HS-5 (cell line): Measurements from ENCODE around the gene PXK.
"Not testable (repeated sequence)": the region's sequence is repeated elsewhere in the genome, so short reads cannot be mapped to it uniquely, and the experiment has no call there.

Experiments
- DNase-seq: peaks from one replicate; pipeline ENCODE4 v3.0.0-alpha.2; 2012; ENCODE audit warnings: low read depth

PXK gene

DNA sequence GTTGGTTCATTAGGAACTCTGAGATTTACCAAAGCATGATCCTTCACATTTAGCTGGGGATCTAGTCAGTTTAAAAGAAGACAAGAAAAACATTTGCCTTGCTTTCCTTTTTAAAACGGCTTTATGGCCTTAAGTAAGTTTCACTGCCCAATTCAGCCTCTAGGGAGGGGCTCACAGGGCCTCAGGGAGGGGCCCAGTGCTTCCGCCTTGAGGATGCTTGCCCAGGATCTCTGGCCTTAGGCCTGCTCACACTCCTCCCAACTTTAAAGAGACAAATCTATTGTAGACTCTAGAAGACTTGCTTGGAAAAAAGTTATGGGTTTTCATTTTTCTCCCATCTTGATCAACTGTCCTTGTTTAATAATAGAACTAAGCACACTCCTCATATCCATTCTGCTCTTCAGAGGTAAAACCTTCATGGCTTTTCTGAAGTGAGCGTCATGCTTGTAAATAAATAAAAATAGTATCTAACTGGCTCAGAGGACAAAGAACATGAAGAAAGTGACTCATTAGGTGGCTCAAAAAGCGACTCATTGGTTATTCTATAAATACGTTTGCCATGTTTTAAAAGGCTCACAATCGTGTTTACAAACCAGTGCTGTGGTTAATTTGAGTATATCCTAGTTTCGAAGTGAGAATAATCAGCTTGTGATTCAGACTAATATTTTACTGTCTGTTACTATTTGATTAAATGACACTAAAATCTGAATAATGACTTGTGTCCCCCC lies 87.3 kb downstream of the PXK start:
- no peak for DNase-seq

DNA sequence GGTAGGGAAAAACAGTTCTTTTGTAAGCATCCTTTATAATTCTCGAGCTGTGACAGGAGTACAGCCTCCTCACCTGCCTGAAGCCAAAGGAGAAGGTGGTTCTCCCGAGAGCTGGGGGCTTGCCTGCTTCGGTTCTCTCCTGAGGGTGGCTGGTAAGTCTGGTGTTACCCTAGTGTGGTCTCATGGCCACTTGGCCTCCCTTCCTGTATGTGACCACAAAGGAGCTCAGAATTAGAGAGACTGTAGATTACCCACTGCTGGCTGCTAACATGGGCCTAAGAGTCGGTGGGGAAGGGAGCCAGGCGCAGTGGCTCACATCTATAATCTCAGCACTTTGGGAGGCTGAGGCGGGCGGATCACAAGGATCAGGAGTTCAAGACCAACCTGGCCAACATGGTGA lies 88.3 kb downstream of the PXK start:
- DNase-seq, result no peak

DNA sequence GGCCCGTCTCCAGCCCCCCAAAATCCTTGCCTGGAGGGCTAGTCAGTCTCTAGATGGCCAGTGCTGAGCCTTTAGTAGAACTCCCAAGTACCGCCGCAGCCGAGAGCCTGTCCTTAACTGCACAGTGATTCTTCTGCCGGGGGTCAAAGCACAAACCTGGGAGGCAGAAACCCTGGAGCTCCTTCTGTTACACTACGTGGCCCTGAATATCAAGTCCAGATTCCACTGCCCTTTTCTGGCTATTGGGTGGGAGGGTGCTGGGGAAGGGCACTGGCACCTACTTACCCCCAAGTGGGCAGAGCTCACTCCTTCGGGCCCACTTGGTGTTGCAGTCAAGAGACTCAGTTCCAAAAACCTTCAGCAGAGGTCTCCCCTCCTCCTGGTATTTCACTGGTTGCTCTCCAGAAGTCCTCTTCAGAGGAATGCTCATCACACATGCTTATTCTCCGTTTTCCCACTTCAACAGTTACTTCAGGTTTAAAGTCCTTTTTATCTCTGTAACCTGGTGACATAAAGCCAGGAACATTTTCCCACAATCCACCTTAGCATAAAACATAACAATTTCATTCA lies 90.1 kb downstream of the PXK start:
- no peak for DNase-seq

DNA sequence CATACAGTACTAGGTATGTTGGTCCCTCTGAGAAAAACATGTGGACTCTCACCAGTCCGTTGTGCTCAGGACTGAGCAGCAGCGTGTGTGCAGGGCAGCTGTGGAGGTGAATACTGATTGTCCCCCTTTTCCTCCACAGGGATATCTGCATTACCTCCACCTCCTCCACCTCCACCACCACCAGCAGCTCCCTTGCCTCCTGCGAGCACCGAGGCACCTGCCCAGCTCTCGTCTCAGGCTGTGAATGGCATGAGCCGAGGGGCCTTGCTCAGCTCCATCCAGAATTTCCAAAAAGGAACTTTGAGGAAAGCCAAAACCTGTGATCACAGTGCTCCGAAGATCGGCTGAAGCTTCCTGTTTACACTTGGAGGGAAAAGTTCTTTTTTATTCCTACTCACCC lies 91.9 kb downstream of the PXK start:
- DNase-seq, result no peak

DNA sequence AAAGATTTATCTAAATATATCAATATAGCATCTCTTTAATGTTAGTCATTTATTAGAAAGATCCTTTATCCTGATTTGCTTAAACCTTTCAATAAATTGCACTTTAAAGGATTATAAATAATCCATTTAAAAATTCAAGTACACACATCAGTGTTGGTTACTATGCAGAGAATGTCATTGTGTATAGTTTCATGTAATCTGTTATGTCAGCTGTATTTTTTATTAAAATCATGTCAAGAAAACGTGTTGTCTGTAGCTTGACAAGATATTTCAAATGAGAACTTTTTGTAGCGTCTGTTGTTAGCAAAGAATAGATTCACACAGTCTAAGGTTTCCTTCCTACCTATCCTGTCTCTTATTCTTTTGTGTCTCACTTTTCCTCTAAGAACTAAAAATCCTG lies 93.1 kb downstream of the PXK start:
- no peak for DNase-seq

DNA sequence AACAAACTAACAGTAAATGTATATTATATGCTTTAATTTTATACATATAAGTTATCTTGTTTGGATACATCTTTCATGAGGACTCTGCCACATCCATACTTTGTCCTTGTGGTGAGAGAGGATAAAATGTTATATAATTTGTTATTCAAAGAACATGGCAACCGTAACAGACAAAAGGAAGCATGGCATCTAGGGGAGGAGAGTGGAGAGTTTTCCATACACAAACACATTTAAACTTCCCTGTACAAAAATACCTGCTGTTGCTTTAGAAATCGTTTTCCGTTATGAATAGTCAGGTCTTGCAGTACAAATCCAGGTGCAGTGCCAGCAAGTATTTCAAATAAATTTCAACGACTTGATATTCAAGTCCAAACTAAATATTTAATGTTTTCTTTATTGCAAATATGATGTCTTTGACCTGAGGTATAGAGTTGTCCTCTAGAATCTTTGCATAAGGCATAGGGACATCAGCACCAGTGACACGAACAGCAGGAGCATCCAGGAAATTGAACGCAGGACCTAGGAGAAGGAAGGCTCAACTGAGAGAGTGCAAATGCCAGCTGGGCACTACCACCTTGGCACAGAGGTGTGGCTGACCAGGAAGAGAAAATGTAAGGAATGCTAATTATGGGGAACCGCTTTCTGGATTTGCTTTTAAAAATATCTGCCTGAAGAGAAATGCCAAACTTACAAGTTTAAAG lies 95.1 kb downstream of the PXK start:
- DNase-seq, result no peak

DNA sequence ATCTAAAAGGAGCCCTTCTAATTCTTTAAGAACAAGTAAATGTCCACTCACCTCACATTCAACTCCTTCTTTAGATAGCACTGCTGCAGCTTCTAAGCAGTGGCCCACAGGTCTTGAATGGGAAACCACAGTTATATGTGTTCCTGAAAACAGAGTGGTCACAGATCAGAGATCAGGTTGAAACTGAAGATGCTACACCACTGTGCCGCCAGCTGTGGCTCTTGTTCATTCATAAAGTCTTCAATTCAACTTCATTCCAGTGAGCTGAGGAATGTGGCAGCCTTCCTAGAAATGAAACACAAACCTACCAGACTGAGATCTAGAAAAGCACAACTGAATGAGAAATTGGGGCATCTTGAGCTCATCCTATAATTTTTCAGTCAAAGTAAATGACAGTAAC lies 97.0 kb downstream of the PXK start:
- no peak for DNase-seq

DNA sequence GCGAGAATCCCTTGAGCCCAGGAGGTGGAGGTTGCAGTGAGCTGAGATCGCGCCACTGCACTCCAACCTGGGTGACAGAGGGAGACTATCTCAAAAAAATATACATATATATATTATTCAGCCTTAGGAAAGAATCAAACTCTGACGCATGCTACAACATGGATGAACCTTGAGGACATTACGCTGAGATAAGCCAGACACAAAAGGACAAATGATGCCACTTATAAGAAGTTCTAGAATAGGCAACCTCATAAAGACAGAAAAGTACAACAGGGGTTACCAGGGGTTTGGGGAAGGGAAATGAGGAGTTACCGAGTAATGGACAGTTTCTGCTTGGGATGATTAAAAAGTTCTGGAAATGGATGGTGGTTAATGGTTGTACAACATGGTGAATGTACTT lies 100.2 kb downstream of the PXK start:
- DNase-seq, result no peak

DNA sequence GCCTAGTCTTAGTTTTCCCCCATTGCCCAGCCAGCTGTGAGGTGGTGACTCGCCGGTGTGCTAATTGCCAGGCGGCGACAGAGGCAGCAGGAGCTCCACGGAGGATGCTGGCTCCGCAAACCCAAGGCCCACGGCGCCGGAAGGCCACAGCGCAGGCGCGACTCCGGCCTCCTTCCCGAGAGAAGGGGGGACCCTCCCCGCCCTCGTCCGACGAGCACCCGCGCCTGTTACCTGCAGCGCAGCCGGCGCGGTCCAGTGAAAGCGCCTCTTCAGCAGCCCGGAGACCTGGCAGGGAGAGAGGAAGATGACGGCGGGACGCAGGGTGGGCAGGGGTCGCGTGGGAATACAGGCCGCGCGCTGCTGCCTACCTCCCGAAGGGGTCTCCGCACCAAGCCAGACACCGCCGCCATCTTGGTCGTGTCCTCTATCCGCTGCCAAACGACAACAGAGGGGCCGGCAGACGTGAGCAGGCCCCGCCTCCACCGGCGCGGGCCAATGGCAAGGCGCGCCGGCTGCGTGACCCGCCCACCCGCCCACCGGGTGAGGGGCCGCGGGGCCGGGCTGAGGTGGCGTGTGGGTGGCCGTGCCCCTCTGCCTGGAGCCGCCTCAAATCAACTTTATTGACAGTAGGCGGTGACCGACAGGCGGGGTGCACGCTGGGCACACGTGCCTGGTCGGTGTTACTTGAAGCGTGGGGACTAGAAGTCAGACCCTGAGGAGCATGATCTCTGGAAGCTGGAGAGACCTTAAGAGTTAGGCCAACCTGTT lies 100.9 kb downstream of the PXK start, which contains the start of gene PDHB:
TSS of gene PDHB (minus strand) at position 433 of the 768 bp plus-strand sequence. CDS start at position 410, 23 bp downstream.
- DNase-seq, result peak; percentile 67

DNA sequence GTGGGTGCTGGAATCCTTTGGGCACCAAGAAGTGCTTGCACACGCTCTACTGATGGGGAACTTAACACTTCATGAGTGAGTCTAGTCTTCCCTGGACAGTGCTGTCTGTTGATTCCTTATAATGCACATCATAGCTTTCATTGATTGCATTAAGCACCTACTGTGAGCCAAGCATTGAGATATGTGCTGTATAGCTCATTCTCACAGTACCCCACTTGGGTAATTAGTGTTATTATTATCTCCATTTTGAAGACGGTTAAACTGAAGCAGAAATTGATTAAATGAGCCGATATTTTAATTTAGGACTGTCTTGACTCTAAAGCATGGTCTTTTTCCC lies 101.4 kb downstream of the PXK start:
- DNase-seq, result no peak

DNA sequence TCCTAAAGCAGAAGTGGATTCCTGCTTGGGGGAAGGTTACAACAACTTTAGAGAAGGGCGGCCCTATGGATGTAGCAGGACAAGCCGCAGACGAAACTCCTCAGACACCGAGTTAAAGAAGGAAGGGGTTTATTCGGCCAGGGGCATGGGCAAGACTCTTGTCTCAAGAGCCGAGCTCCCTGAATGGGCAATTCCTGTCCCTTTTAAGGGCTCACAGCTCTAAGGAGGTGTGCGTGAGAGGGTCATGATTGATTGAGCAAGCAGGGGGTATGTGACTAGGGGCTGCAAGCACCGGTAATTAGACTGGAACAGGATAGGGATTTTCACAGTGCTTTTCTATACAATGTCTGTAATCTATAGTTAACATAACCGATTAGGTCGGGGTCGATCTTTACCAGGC lies 101.8 kb downstream of the PXK start:
- no peak for DNase-seq

DNA sequence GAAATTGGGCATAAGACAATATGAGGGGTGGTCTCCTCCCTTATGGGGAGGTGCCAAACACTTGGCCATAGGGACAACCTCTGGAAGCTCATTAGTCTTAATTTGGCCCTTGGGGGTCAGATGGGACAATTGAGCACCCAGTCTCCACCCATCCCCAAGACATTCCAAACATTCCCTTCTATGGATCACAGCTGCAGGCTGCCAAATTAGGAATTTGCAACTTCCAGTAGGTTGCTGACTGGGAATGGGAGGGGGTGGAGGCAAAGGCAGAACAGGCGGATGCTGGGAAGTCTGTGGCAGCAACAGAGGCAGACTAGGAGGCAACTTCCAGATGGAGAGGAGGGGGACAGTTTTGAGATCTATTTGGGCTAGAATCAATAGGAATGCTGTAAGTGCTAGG lies 102.3 kb downstream of the PXK start:
- peak; percentile 69 for DNase-seq

DNA sequence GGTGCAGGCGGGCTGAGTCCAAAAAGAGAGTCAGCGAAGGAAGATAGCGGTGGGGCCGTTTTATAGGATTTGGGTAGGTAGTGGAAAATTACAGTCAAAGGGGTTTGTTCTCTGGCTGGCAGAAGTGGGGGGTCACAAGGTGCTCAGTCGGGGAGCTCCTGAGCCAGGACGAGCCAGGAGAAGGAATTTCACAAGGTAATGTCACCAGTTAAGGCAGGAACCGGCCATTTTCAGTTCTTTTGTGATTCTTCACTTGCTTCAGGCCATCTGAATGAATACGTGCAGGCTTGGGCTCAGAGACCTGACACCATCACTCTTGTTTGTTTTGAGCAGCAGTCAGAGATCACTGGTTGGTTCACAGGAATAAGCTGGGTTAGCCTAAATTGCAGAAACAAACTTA lies 104.6 kb downstream of the PXK start:
- DNase-seq, result not testable (repeated sequence)

DNA sequence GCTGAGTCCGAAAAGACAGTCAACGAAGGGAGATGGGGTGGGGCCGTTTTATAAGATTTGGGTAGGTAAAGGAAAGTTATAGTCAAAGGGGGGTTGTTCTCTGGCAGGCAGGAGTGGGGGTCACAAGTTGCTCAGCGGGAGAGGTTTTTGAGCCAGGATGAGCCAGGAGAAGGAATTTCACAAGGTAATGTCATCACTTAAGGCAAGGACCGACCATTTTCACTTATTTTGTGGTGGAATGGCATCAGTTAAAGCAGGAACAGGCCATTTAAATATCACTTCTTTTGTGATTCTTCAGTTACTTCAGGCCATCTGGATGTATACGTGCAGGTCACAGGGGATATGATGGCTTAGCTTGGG lies 108.3 kb downstream of the PXK start:
- not testable (repeated sequence) for DNase-seq

DNA sequence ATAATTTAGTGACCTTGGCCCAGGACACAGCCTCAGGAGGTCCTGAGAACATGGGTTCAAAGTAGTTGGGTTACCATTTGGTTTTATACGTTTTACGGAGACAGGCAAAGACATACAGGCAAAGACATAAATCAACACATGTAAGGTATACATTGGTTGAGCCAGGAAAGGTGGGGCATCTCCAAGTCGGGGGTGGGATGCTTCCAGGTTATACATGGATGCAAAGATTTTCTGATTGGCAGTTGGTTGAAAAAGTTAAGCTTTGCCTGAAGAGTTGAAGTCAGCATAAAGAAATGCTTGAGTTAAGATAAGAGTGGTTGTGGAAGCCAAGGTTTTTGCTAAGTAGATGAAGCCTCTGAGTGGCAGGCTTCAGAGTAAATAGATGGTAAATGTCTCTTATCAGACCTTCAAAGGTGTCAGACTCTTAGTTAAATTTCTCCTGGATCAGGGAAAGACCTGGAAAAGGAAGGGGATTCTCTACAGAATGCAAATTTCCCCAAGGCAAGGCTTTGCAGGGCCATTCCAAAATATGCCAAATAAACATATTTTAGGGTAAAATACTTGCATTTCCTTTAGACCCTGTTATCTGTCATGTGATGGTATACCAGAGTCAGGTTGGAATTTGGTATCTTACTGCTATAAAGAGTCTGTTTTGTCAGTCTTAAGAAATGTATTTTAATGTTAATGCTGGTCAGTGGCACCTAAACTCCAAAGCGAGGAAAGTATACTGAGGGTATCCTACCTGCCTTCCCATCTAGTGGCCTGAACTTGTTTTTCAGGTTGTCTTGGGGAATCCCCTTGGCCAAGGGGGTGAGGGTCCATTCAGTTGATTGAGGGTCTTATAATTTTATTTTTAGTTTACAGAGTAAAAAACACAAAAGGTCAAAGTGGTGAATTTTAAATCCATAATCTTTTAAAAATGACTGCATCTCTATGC lies 109.1 kb downstream of the PXK start:
- DNase-seq, result no peak

DNA sequence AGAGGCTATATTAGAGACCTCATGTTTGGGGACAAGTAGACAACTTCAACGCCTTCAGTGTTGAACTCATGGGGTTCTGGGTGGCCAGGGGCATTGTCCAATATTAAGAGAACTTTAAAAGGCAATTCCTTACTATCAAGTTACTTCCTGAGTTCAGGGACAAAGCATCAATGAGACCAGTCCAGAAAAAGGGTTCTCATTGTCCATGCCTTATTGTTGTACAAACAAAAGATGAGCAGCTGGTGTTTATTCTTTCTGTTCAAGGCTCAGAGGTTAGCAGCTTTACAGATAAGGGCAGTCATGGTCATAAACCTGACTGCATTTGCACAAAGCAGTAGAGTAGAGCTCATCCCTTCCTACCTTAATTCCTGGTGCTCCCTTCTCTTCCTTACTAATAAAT lies 119.5 kb downstream of the PXK start:
- DNase-seq, result no peak

DNA sequence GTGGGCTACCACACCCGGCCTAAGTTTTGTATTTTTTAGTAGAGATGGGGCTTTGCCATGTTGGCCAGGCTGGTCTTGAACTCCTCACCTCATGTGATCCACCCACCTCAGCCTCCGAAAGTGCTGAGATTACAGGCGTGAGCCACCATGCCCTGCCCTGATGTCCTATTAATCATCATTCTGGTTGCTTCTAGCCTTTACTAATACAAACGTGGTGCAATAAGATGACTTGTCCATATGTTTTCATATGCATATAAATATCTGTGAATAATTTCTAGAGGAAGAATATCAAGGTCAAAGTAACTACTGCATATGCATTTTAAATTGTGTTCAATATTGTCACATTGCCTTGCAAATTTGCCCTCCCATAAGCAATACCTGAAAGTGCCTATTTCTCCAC lies 126.5 kb downstream of the PXK start:
- DNase-seq, result no peak

DNA sequence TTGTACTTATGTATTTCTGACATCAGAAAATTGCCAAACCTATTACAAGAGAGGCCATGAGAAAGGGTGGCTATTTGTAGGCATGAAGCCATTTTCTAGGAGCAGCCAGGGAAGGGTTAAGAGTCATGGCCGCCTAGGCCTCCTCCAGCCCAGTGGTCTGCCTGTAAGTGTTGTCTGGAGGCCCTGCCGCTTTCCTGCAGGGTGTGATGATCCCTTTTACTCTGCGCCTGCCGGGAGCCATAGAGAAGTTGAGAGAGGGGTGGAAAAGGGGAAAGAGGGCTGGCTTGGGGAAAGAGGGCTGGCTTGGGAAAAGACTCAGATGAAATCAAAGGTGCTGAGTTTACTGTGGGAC lies 130.1 kb downstream of the PXK start:
- DNase-seq, result no peak

DNA sequence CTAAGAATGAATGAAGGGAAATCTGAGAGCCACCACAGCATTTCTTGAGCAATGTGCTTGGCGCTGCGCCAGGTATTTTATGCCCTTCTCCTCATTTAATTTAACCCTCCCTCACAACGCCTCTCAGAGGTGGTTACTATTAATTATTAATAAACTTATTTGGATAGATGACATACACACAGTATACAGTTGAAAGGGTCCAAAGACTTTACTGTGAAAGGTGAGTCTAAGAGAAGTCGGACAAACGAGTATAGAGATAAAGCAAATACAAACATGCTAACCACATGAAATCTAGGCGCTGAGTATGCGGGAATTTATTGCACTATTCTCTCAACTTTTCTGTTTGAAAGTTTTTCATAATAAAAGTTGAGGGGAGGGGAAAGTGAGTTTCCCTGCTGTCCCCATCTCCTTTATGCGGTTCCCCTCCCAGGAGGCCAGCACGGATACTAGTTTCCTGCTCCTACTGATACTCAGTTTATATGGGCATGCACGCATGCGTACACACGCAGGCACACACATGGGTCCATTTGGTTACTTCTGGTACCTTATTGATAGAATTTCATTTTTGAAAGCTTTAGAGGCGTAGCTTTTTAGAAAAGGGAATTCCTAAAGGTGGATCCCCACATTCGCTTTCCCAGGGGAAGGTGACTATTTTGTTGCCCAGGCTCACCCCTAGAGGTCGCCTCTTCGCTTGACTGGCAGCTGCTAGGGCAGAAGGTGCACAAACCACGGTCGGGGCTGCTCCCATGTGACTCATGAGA lies 130.7 kb downstream of the PXK start:
- peak; percentile 72 for DNase-seq

DNA sequence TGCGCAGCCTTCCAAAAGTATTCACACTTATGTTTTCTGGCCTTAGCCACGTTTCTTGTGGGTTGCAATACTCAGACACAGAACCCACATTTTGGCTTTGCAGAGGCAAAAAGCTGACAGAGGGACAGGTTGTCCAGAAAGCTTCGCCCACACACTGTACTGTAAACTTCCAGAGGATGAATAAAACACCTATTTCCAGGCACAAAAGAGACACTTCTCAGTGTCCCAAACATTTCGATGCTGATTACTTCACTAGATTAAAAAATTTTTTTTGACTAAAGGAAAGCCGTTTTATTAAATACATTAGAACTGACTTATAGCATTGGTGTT lies 131.2 kb downstream of the PXK start:
- no peak for DNase-seq

DNA sequence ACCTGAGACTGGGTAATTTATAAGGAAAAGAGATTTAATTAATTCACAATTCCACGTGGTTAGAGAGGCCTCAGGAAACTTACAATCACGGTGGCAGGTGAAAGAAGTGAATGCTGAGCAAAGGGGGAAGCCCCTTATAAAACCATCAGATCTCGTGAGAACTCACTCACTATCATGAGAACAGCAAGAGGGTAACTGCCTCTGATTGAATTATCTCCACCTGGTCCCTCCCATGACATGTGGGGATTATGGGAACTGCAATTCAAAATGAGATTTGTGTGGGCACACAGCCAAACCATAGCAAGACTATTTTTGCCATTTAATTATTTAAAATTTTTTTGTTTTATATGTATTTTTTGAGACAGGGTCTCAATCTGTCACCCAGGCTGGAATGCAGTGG lies 132.2 kb downstream of the PXK start:
- DNase-seq, result no peak
